KMS-11 (cell line): ENCODE results near the gene ISG15.
A peak's percentile ranks its signal among the peaks of the same experiment; 100 is the strongest.

ENCODE experiments used
- H2AFZ ChIP-seq: fragments of 200-600 bp; sonication (generic); 2 replicates; pipeline ENCODE4 v1.6.1; 2016; ENCODE audit warnings: antibody characterized with exemption, mixed run types, low read depth
- H3K27ac ChIP-seq: fragments of 200-600 bp; sonication (generic); 2 replicates; pipeline ENCODE4 v1.6.1; 2016; ENCODE audit warnings: mild to moderate bottlenecking, mixed run types
- H3K27me3 ChIP-seq: fragments of 200-600 bp; sonication (generic); 2 replicates; pipeline ENCODE4 v1.6.1; 2017; ENCODE audit warnings: mild to moderate bottlenecking, low read depth, mixed run types, moderate library complexity; ENCODE audit not compliant: insufficient read depth
- H3K36me3 ChIP-seq: fragments of 200-600 bp; sonication (generic); 2 replicates; pipeline ENCODE4 v1.6.1; 2017; ENCODE audit warnings: mild to moderate bottlenecking, mixed run types; ENCODE audit not compliant: insufficient read depth
- H3K4me1 ChIP-seq: fragments of 200-600 bp; sonication (generic); 2 replicates; pipeline ENCODE4 v1.6.1; 2016; ENCODE audit warnings: mild to moderate bottlenecking, low read depth, mixed run types; ENCODE audit not compliant: poor library complexity, severe bottlenecking
- H3K4me2 ChIP-seq: fragments of 200-600 bp; sonication (generic); 2 replicates; pipeline ENCODE4 v1.7.0; 2016; ENCODE audit warnings: mild to moderate bottlenecking, mixed run types
- H3K4me3 ChIP-seq: fragments of 200-600 bp; sonication (generic); IDR thresholded peaks from 2 replicates; pipeline ENCODE4 v1.6.1; 2017; ENCODE audit warnings: low read depth, low read length, mixed read lengths; ENCODE audit not compliant: insufficient read depth
- H3K79me2 ChIP-seq: fragments of 200-600 bp; sonication (generic); 2 replicates; pipeline ENCODE4 v1.6.1; 2016; ENCODE audit warnings: low read depth, mixed run types; ENCODE audit not compliant: insufficient read depth
- H3K9ac ChIP-seq: fragments of 200-600 bp; sonication (generic); 2 replicates; pipeline ENCODE4 v1.6.1; 2016; ENCODE audit warnings: mild to moderate bottlenecking, mixed run types
- H4K20me1 ChIP-seq: fragments of 200-600 bp; sonication (generic); 2 replicates; pipeline ENCODE4 v1.6.1; 2016; ENCODE audit warnings: mild to moderate bottlenecking, mixed run types; ENCODE audit not compliant: insufficient read depth
- TF ChIP-seq, protein P1 (sequence below): fragments of 200-600 bp; sonication (generic); conservative IDR thresholded peaks from 2 replicates; pipeline ENCODE4 v1.6.1; 2017; ENCODE audit warnings: low read depth, mild to moderate bottlenecking, antibody characterized with exemption, low read length, moderate library complexity, mixed read lengths

Gene ISG15

DNA sequence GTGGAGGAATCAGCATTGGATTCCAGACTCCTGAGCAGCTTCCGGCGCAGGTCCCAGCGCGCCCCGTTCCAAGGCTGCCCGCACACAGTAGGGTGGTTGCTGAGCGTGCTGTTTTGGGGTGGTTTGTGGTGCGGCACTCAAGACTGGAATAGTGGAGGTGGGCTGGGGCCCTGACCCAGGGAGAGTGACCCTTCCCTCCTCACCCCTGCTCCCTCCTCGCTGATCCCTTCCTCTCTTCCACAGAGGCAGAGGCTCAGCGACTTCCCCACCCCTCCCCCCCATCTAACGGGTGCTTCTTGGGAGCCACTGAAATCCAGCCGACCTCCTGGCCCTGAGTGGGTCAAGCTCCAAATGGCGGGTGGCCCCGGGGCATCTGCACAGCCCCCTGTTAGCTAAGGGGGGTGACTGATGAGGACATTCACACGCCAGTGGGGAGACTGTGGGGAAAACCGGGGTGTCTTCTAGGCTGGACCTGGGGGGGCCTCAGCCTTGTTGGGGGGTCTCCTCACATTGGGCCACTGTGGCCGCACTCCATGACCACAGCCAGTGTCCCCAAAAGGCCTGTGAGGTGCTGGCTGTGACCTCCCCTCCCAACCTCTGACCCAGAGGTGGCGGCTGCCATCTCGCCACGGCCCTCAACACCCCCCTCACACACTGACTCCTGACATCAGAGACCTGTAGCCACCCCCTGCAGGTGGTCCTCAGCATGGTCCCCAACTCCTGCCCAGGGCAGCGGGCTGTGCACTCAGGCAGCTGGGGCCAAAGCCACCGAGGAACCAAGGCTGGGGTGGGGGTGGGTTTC, 9.5 kb upstream of the ISG15 start:
- no peak overlapping the region for H3K4me3 ChIP-seq
- H4K20me1 ChIP-seq: no peaks in the 10 kb centered on the region
- no peak overlapping the region; the same call in 1 of the 2 replicates for H3K4me2 ChIP-seq
- H3K4me1 ChIP-seq: peaks cover 18% of the 10 kb centered on the region
- H2AFZ ChIP-seq: no peak overlapping the region
- H3K79me2 ChIP-seq: no peaks in the 10 kb centered on the region
- H3K27ac ChIP-seq: no peak overlapping the region
- H3K36me3 ChIP-seq: no peaks in the 10 kb centered on the region
- no peak overlapping the region for H3K9ac ChIP-seq
- TF ChIP-seq, protein P1, sequence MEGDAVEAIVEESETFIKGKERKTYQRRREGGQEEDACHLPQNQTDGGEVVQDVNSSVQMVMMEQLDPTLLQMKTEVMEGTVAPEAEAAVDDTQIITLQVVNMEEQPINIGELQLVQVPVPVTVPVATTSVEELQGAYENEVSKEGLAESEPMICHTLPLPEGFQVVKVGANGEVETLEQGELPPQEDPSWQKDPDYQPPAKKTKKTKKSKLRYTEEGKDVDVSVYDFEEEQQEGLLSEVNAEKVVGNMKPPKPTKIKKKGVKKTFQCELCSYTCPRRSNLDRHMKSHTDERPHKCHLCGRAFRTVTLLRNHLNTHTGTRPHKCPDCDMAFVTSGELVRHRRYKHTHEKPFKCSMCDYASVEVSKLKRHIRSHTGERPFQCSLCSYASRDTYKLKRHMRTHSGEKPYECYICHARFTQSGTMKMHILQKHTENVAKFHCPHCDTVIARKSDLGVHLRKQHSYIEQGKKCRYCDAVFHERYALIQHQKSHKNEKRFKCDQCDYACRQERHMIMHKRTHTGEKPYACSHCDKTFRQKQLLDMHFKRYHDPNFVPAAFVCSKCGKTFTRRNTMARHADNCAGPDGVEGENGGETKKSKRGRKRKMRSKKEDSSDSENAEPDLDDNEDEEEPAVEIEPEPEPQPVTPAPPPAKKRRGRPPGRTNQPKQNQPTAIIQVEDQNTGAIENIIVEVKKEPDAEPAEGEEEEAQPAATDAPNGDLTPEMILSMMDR: no peak
- peaks cover 77% of the 10 kb centered on the region for H3K27me3 ChIP-seq

DNA sequence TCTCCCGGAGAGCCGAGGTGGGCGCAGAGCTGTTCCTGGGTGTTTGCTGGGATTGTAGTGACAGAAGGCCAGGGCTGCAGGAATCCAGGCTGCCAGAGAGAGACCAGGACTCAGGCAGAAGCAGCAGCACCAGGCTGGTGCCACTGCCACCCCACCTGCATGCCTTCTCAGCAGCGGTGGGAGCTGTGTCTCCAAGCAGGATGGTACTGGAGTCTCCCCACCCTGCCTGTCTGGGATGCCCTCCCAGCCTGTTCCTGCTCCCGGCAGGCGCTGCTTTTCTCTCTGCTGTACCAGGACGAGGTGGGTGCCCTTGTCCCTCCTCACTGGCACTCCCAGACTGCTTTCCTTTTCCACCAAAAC, 8.9 kb upstream of the ISG15 start:
- Histone ChIP-seq H3K4me3 (no peak overlapping the region), H2AFZ (no peak overlapping the region), H3K79me2 (no peaks in the 10 kb centered on the region), H4K20me1 (no peaks in the 10 kb centered on the region), H3K4me1 (peaks cover 18% of the 10 kb centered on the region), H3K27ac (no peak overlapping the region), H3K9ac (no peak overlapping the region), H3K36me3 (no peaks in the 10 kb centered on the region), H3K4me2 (peak overlapping the region; percentile 56; the same call in 1 of the 2 replicates), H3K27me3 (peaks cover 82% of the 10 kb centered on the region)
- TF ChIP-seq, protein P1: no peak

DNA sequence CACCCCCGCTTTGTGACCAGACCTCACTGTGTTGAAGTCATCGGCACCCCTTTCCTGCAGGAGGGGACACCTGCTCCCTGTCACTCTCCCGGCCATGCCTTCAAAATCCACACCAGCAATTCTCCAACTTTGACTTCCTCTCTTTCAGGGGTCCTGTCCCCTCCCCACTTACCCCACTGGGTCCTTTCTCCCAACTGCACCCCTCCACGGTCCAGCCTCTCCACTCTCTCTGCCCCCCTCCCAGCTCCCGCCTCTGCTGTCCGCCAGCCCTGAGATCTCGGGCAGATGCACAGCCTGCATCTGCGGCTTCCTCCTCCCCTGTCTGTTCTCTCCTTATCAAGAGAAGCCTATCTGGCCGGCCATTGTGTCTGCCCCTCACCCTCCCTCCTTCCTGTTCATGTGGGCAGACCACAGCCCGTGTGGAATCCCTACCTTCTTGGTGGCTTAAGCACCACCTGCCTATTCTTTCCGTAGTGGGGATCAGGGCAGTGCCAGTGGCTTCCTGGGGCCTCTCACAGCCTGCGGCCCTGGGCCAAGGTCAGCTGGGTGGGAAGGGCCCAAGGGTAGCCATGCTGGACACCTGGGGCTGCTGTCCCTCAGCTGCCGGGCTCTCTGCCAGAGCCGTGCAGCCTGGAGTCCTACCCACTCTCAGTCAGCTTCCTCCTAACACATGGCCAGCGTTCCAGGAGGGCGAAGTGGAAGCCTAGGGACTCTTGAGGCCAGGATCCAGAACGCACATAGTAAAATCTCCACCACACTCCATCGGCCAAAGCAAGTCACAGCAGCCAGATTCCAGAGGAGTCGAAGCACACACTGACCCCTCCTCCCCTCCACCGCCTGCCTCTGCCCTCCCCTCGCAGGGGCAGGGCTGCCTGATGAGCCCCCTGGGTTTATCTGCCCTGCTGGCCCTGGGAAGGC, 8.3 kb upstream of the ISG15 start:
- Histone ChIP-seq H3K4me3 (no peak overlapping the region), H3K27me3 (peaks cover 87% of the 10 kb centered on the region), H3K79me2 (no peaks in the 10 kb centered on the region), H3K4me1 (peaks cover 18% of the 10 kb centered on the region), H3K4me2 (peak overlapping the region; percentile 56; the same call in 1 of the 2 replicates), H4K20me1 (no peaks in the 10 kb centered on the region), H3K36me3 (no peaks in the 10 kb centered on the region), H2AFZ (peak overlapping the region; percentile 38; the same call in 1 of the 2 replicates), H3K9ac (no peak overlapping the region), H3K27ac (no peak overlapping the region)
- TF ChIP-seq, protein P1: no peak

DNA sequence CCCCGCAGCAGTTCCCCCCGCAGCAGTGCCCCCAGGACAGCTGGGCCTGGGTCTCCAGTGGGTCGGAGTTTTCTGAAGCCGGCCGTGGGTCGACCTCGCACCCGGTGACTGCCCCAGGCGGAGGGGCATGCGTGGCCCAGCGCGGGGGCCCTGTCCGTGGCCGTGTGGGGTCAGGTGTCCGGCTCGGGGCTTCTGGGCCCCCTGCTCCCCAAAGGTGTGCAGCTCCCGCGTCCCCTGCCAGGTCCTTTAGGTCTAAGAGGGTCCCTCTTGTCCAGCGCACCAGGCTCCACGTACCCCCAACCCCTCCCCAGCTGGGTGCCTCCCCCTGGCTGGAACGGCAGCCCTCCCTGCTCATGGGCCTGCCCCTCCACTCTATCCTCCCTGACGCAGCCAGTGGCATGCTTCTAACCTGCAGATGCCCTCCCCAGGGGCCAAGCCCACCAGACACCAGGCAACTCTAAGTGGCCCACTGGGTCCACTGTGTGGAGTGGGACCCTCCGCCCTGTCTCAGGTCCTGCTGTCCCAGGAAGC, 7.5 kb upstream of the ISG15 start:
- Histone ChIP-seq H3K4me1 (peaks cover 18% of the 10 kb centered on the region), H3K27me3 (peaks cover 92% of the 10 kb centered on the region), H2AFZ (no peak overlapping the region), H3K79me2 (no peaks in the 10 kb centered on the region), H3K9ac (no peak overlapping the region), H3K27ac (no peak overlapping the region), H4K20me1 (no peaks in the 10 kb centered on the region), H3K4me3 (no peak overlapping the region), H3K4me2 (no peak overlapping the region), H3K36me3 (no peaks in the 10 kb centered on the region)
- TF ChIP-seq, protein P1: no peak
